Mucosa of rectum (tissue), 2 donors: Measurements from ENCODE around the gene BCAS3.
"Not testable (repeated sequence)": the region's sequence is repeated elsewhere in the genome, so short reads cannot be mapped to it uniquely, and the experiment has no call there.

ENCODE experiments used
- H3K27ac ChIP-seq, 2 donors: one replicate each; pipeline ENCODE4 v1.7.0; 2013; ENCODE audit warnings: inconsistent platforms in 2 of 2, low read depth in 2 of 2, low read length in 2 of 2
- H3K27me3 ChIP-seq, 2 donors: one replicate each; pipeline ENCODE4 v1.7.0; 2013; ENCODE audit warnings: low read length in 2 of 2; ENCODE audit not compliant: control insufficient read depth in 2 of 2, insufficient read depth in 2 of 2
- H3K36me3 ChIP-seq, 2 donors: one replicate each; pipeline ENCODE4 v1.7.0; 2013; ENCODE audit warnings: low read length in 2 of 2; ENCODE audit not compliant: control insufficient read depth in 2 of 2, insufficient read depth in 2 of 2
- H3K4me1 ChIP-seq, 2 donors: one replicate each; pipeline ENCODE4 v1.7.0; 2013; ENCODE audit warnings: low read length in 2 of 2, mild to moderate bottlenecking in 1 of 2; ENCODE audit not compliant: control insufficient read depth in 2 of 2, insufficient read depth in 2 of 2
- H3K4me3 ChIP-seq, 2 donors: one replicate each; pipeline ENCODE4 v1.7.0; 2013; ENCODE audit warnings: low read length in 2 of 2
- H3K9ac ChIP-seq, 2 donors: one replicate each; pipeline ENCODE4 v1.7.0; 2013; ENCODE audit warnings: low read length in 2 of 2, low read depth in 1 of 2, mild to moderate bottlenecking in 1 of 2
- H3K9me3 ChIP-seq, 2 donors: one replicate each; pipeline ENCODE4 v1.7.0; 2013; ENCODE audit warnings: low read length in 2 of 2; ENCODE audit not compliant: control insufficient read depth in 2 of 2
- donor health status: healthy.
- donor health status: Normal muscosa, but diverticular disease.

BCAS3 gene

DNA sequence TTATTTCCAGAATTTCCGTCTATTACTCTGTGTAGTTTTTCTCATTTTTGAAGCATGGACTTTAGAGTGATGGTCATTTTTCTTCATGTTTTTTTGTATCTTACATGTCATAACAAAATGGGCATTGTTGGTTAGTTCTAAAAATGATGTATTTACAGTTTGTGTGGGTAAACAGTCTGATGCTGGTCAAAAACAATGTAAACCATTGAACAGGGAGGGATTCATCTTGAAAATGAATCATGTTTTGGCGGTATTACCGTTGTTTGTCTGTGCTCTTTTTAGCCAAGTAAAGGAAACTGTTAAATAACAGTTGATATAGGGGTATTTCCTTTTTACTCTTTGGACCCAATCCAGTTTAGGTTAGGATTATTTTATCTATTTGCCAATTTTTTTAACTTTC lies 315.8 kb downstream of the BCAS3 start:
- H3K4me3 ChIP-seq: no peak overlapping the region
- no peak overlapping the region for H3K9ac ChIP-seq
- no peak overlapping the region for H3K27ac ChIP-seq

DNA sequence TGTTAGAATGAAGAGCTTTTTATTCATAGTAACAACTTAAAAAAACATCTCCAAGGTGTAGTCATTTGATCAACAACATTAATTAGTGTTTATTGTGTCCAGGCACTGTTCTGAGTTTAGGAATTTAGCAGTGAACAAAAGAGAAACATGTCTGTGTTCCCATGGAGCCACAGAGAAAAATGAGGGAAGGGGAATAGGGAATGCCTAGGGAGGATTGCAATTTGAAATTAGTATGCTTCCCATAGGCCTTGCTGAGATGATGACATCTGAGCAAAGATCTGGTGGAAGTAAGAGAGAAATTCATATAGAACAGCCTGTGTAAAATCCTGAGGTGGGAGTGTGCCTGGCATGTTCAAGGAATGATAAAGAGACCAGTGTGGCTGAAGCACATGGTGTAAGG lies 318.0 kb downstream of the BCAS3 start:
- no peaks in the 10 kb centered on the region for H3K36me3 ChIP-seq
- no peak overlapping the region for H3K9ac ChIP-seq
- no peaks in the 10 kb centered on the region for H3K9me3 ChIP-seq
- no peaks in the 10 kb centered on the region for H3K4me1 ChIP-seq
- no peak overlapping the region for H3K4me3 ChIP-seq
- H3K27ac ChIP-seq: no peak overlapping the region
- H3K27me3 ChIP-seq: no peaks in the 10 kb centered on the region

More for the DNA sequence above, 315.8 kb downstream of the BCAS3 start:
- H3K4me1 ChIP-seq: no peaks in the 10 kb centered on the region
- H3K36me3 ChIP-seq: no peaks in the 10 kb centered on the region
- H3K27me3 ChIP-seq: no peaks in the 10 kb centered on the region
- H3K9me3 ChIP-seq: no peaks in the 10 kb centered on the region

DNA sequence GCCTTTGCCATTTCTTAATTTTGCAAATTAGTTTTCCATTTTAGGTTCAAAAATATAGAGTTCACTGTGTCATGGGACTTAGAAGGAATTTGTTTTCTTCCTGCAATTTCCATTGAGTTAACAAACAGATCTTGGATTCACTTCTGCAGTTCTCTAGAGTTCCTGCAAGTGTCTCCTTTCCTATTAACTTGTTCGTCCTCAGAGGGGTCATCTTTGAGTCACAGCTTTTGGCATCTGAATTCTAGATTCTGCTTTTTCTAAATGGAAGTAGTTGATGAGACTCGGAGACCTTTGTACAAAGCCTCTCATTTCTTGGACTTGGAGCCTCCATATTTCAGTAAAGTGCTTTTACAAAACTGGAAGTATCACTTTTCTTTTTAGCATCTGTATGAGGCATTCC lies 323.3 kb downstream of the BCAS3 start:
- Histone ChIP-seq H3K27ac (no peak overlapping the region), H3K27me3 (no peaks in the 10 kb centered on the region), H3K4me3 (no peak overlapping the region), H3K36me3 (no peaks in the 10 kb centered on the region), H3K9ac (no peak overlapping the region), H3K9me3 (no peaks in the 10 kb centered on the region), H3K4me1 (no peaks in the 10 kb centered on the region)

DNA sequence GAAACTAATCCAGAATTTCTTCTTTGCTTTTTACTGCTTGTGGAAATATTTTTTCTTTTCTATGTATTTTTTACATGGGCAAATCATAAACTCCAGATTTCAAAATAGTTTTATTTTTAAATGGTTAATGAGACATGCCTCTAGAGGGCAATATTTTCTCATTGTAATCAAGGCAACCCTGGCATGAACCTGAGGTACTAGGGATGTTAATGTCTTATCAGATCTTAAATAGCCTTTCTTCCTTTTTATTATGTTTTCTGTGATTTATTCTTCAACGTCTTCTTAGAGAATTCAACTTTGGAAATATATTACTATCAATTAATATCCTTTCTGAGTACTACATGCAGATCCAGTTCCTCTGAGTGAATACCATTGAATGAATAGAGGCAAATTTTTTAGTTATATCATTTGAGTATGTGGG lies 324.7 kb downstream of the BCAS3 start:
- Histone ChIP-seq H3K4me1 (no peaks in the 10 kb centered on the region), H3K27me3 (no peaks in the 10 kb centered on the region), H3K9ac (no peak overlapping the region), H3K4me3 (no peak overlapping the region), H3K36me3 (no peaks in the 10 kb centered on the region), H3K9me3 (no peaks in the 10 kb centered on the region), H3K27ac (no peak overlapping the region)

DNA sequence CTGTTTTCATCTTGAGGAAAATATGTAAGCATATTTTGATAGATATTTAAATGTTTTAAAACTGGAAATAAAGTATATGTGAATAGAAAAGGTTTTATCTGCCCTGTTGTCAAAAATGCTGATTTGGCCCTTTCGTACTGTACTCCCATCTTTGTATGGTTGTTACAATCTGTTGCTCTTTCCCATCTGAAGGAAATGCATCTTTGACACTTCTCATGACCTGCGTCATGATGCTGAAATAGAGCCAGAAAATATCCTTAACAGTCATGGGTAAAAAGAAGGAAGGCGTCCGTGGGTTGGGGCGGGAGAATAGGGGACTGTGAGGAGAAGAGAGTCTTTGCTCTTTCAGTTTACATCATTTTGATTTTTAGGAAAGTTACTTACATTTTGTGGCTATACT lies 327.7 kb downstream of the BCAS3 start:
- H3K9ac ChIP-seq: no peak overlapping the region
- H3K4me1 ChIP-seq: peaks cover 3% of the 10 kb centered on the region in 2 donors
- H3K4me3 ChIP-seq: no peak overlapping the region
- H3K36me3 ChIP-seq: no peaks in the 10 kb centered on the region
- H3K27me3 ChIP-seq: no peaks in the 10 kb centered on the region
- H3K27ac ChIP-seq: no peak overlapping the region
- H3K9me3 ChIP-seq: no peaks in the 10 kb centered on the region

DNA sequence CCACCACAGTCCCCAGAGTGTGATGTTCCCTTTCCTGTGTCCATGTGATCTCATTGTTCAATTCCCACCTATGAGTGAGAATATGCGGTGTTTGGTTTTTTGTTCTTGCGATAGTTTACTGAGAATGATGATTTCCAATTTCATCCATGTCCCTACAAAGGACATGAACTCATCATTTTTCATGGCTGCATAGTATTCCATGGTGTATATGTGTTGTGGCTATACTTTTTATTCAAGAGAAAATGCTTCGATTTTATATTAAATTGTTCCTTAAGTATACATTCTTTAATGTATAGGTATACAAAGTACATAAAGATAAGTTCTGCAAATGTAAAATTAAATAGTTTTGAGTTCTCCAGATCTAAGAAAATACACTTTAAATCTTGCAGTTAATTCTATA lies 328.3 kb downstream of the BCAS3 start:
- not testable (repeated sequence) for H3K27me3 ChIP-seq, H3K4me3 ChIP-seq, H3K36me3 ChIP-seq, H3K9ac ChIP-seq, H3K9me3 ChIP-seq, H3K27ac ChIP-seq, H3K4me1 ChIP-seq

DNA sequence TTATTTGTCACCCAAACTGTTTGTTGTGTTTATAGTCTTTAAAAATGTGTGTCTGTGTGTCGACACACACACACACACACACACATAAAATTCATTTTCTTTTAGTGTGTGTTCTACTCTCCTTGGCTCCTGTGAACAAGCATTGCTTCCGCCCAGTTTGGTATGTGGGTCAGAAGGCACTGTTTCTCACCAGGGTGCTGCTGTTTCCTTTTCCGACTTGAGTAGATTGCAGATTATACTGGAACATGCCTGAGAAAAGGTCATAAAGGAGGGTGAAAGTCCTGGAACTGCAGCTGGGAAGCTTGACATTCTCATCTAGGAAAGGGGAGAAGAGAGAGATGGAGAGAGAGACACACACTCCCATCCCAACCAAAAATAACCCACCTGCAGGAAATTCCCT lies 330.3 kb downstream of the BCAS3 start:
- Histone ChIP-seq H3K27me3 (no peaks in the 10 kb centered on the region), H3K4me1 (peaks cover 3% of the 10 kb centered on the region in 2 donors), H3K4me3 (no peak overlapping the region), H3K27ac (no peak overlapping the region), H3K9me3 (no peaks in the 10 kb centered on the region), H3K9ac (no peak overlapping the region), H3K36me3 (no peaks in the 10 kb centered on the region)

DNA sequence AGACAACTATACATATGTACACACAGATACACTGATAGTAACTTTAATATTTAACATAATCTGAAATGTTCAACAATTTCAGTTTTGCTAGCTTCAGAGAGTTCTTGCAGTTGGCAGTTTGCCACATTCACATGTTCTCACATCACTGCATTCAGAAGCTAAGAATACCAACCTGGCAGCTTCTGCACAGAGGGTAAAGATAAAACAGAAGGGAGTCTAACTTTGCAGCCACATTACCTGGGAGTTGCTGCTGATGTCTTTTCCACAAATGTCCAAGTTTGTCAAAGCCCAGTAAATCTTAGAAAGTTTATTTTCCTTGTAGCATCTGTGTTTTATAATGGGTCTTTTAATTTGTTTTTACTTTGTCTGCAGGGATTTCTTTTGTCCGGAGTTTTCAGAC lies 332.0 kb downstream of the BCAS3 start:
- no peaks in the 10 kb centered on the region for H3K36me3 ChIP-seq
- no peak overlapping the region for H3K27ac ChIP-seq
- H3K27me3 ChIP-seq: no peaks in the 10 kb centered on the region
- H3K9me3 ChIP-seq: no peaks in the 10 kb centered on the region
- no peak overlapping the region for H3K9ac ChIP-seq
- H3K4me1 ChIP-seq: peaks cover 3% of the 10 kb centered on the region in 2 donors
- no peak overlapping the region for H3K4me3 ChIP-seq

DNA sequence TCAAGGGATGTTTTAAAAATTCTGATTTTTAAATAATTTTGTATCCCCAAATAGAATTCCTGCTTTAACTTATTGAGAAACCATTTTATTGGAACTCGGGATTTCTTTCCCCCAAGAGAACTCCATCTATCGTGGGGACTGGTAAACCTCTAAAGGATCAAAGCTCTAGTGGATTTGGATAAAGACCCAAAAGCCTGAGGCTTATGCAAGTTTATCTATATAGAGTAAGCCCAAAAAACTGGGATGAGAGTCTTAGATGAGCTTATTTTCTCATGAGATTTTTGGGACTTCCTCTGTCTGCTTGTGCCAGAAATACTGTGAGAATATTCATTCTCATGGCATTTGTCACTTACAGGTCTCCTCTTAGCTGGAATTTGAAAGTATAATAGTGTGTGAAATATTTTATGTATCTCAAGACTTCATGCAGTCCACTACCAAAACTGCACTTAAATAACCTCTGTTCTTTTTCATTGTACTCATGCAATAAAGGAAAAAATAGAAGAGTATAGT lies 333.1 kb downstream of the BCAS3 start:
- no peaks in the 10 kb centered on the region for H3K36me3 ChIP-seq
- no peak overlapping the region for H3K4me3 ChIP-seq
- H3K27me3 ChIP-seq: no peaks in the 10 kb centered on the region
- H3K9ac ChIP-seq: no peak overlapping the region
- no peak overlapping the region for H3K27ac ChIP-seq
- no peaks in the 10 kb centered on the region for H3K9me3 ChIP-seq
- H3K4me1 ChIP-seq: peaks cover 3% of the 10 kb centered on the region in 2 donors

DNA sequence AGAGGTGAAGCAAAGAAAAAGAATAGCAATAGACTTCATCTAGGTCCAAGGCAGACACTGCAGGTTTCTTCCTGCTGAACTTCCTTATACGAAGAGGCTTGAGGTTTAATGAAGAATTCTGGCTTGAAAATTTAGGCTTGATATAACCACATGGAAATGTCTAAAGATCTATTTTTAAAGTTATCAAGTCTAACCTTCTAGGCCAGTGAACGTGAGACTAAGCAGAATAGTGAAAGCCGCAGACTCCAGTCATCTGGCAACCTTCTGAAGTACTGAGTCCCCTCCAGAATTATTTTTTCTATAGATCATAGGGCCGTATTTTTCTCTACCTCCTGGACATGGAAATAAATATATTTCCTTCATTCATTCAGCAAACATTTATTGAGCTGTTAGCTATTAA lies 333.6 kb downstream of the BCAS3 start:
- H3K27ac ChIP-seq: no peak overlapping the region
- H3K27me3 ChIP-seq: no peaks in the 10 kb centered on the region
- no peaks in the 10 kb centered on the region for H3K36me3 ChIP-seq
- no peaks in the 10 kb centered on the region for H3K9me3 ChIP-seq
- peaks cover 3% of the 10 kb centered on the region in 2 donors for H3K4me1 ChIP-seq
- no peak overlapping the region for H3K4me3 ChIP-seq
- no peak overlapping the region for H3K9ac ChIP-seq

DNA sequence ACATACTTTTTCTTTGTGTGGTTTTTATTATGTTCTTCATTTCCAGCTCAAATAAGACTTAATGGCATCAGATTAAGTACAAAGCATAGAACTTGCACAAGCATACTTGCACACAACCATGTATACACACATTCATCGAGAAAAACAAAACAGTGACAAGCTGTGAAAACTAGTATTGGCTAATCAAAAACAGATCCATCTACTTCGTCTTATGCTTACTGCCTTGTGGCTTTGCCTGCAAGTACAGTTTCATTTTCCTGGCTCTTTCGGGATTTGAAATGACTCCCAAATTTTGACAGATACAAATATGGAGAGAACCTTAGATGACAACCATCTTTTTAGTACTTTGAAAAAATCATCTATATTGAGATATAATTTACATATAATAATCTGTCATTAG lies 338.3 kb downstream of the BCAS3 start:
- Histone ChIP-seq H3K4me3 (no peak overlapping the region), H3K4me1 (no peaks in the 10 kb centered on the region), H3K36me3 (no peaks in the 10 kb centered on the region), H3K9ac (no peak overlapping the region), H3K27ac (no peak overlapping the region), H3K9me3 (no peaks in the 10 kb centered on the region), H3K27me3 (no peaks in the 10 kb centered on the region)
